WTC11 (cell line): ENCODE results near the gene PCGF3.

Experiments
- ATF2 ChIP-seq: sonication (generic); formaldehyde crosslinking; IDR thresholded peaks from 2 replicates; pipeline ENCODE4 v1.8.1; 2022; ENCODE audit warnings: low read depth, missing genetic modification reagents, borderline replicate concordance
- IRF2 ChIP-seq: sonication (generic); formaldehyde crosslinking; IDR thresholded peaks from 2 replicates; pipeline ENCODE4 v1.8.0; 2022; ENCODE audit warnings: low read depth, missing genetic modification reagents, borderline replicate concordance
- MYBL2 ChIP-seq: sonication (generic); formaldehyde crosslinking; IDR thresholded peaks from 2 replicates; pipeline ENCODE4 v1.8.1; 2023; ENCODE audit warnings: mild to moderate bottlenecking, moderate library complexity, missing genetic modification reagents
- NR1H2 ChIP-seq: sonication (generic); formaldehyde crosslinking; IDR thresholded peaks from 2 replicates; pipeline ENCODE4 v1.9.0; 2021; ENCODE audit warnings: mild to moderate bottlenecking, moderate library complexity, missing genetic modification reagents
- NR2C2 ChIP-seq: sonication (generic); formaldehyde crosslinking; IDR thresholded peaks from 2 replicates; pipeline ENCODE4 v1.8.0; 2022; ENCODE audit warnings: mild to moderate bottlenecking, missing genetic modification reagents
- SMAD4 ChIP-seq: sonication (generic); formaldehyde crosslinking; IDR thresholded peaks from 2 replicates; pipeline ENCODE4 v1.8.0; 2022; ENCODE audit warnings: mild to moderate bottlenecking, missing genetic modification reagents
- SP1 ChIP-seq: sonication (generic); formaldehyde crosslinking; conservative IDR thresholded peaks from 2 replicates; pipeline ENCODE4 v1.8.1; 2022; ENCODE audit warnings: missing genetic modification reagents
- ZNF232 ChIP-seq: sonication (generic); formaldehyde crosslinking; IDR thresholded peaks from 2 replicates; pipeline ENCODE4 v1.8.0; 2022; ENCODE audit warnings: mild to moderate bottlenecking, missing genetic modification reagents
- TF ChIP-seq, protein P1 (sequence below): fragments of 200-600 bp; IDR thresholded peaks from 2 replicates; pipeline ENCODE4 v1.8.0; 2022; ENCODE audit warnings: antibody characterized with exemption
- TF ChIP-seq, protein P2 (sequence below): sonication (generic); formaldehyde crosslinking; IDR thresholded peaks from 2 replicates; pipeline ENCODE4 v1.8.0; 2022; ENCODE audit warnings: mild to moderate bottlenecking, missing genetic modification reagents
- TF ChIP-seq, protein P3 (sequence below): sonication (generic); formaldehyde crosslinking; IDR thresholded peaks from 2 replicates; pipeline ENCODE4 v1.8.0; 2023; ENCODE audit warnings: missing genetic modification reagents

GRCh38 chr4:686413-687040 lies 19.1 kb upstream of the PCGF3 start:
- no peak for TF ChIP-seq MYBL2 (CRISPR knock-in tag)
- TF ChIP-seq IRF2 (CRISPR knock-in tag) = no peak
- TF ChIP-seq, protein P1, sequence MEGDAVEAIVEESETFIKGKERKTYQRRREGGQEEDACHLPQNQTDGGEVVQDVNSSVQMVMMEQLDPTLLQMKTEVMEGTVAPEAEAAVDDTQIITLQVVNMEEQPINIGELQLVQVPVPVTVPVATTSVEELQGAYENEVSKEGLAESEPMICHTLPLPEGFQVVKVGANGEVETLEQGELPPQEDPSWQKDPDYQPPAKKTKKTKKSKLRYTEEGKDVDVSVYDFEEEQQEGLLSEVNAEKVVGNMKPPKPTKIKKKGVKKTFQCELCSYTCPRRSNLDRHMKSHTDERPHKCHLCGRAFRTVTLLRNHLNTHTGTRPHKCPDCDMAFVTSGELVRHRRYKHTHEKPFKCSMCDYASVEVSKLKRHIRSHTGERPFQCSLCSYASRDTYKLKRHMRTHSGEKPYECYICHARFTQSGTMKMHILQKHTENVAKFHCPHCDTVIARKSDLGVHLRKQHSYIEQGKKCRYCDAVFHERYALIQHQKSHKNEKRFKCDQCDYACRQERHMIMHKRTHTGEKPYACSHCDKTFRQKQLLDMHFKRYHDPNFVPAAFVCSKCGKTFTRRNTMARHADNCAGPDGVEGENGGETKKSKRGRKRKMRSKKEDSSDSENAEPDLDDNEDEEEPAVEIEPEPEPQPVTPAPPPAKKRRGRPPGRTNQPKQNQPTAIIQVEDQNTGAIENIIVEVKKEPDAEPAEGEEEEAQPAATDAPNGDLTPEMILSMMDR = no peak
- no peak for TF ChIP-seq ATF2 (CRISPR knock-in tag)
- TF ChIP-seq, protein P2, sequence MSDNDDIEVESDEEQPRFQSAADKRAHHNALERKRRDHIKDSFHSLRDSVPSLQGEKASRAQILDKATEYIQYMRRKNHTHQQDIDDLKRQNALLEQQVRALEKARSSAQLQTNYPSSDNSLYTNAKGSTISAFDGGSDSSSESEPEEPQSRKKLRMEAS = no peak
- TF ChIP-seq SP1 (CRISPR knock-in tag) = no peak
- TF ChIP-seq, protein P3, sequence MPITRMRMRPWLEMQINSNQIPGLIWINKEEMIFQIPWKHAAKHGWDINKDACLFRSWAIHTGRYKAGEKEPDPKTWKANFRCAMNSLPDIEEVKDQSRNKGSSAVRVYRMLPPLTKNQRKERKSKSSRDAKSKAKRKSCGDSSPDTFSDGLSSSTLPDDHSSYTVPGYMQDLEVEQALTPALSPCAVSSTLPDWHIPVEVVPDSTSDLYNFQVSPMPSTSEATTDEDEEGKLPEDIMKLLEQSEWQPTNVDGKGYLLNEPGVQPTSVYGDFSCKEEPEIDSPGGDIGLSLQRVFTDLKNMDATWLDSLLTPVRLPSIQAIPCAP (CRISPR knock-in tag) = no peak
- TF ChIP-seq ZNF232 (CRISPR knock-in tag) = no peak
- TF ChIP-seq NR2C2 (CRISPR knock-in tag) = no peak
- no peak for TF ChIP-seq SMAD4 (CRISPR knock-in tag)
- TF ChIP-seq NR1H2 (CRISPR knock-in tag) = no peak
